Activated naive CD4-positive, alpha-beta T cell (primary cell): Measurements from ENCODE around the gene UMOD.

ENCODE experiments used
- DNase-seq, 4 experiments: peaks; one replicate each; lab custom pipeline; 2025; lab: John Stamatoyannopoulos, UW

Gene UMOD

DNA sequence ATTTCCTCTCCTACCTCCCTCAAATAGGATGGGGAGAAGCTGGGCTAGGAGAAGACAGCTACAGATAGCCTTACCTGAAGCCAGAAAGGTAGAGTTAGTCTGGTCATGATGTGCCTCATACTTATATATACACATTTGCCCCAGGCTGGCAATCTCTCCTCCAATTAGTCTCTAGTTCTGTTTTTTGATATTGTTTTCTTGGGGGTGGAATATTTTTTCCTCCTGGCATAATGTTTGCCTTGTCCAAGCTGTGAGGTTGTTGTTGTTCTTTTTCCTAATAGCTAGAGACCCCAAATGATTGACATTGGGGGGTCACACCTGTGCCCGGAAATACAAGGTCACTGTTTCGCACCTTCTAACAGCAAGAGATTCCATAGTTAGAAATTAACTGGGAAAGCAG lies at the start of gene UMOD:
UMOD (minus strand) TSS at position 101 of the 400 bp plus-strand sequence. CDS start 1,978 bp downstream, outside the sequence.
- DNase-seq, result no peak

DNA sequence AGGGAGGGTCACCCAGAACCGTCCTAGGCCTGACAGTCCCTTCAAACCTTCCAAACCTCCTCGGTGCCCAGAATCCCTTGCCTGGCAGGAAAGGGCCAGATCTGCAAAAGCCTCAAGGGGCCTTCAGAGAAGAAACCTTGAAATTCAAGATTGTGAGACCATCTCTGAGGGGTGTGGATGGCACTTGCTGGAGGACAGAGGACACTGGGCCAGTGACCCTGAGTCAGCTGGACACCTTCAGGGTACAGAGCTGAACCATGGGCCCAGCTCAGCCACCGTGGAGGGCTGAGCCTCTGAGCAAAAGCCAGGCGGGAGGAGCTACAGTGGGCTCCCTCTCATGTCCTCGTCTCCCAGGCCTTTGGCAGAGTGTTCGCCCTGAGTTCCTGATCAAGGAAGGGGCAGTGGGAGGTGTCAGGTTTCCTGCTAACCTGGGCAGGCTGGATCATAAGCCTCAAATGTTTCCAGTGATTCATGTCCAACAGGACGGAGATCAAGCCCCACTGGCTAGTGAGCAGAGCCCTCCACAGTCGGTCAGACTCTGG lies 49.0 kb upstream of the UMOD start:
- no peak for DNase-seq

DNA sequence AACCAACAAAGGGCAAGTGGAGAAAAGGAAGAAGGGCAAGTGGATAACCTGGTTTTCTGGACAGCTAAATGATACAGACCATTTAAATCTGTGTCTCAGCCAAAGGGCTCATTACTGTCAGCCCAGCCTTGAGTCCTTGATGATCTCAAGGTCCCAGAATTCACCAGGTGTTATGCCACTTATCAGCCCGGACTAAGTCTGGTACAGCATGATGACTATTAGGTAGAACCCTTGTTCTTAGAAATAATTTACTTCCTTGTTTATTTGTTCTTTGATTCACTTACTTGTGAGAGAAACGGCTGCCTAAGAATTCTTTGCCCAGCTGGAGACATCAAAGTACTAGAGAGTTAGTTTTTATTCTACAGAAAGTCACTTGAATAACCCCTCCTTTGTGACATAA lies 48.6 kb upstream of the UMOD start:
- DNase-seq, result no peak

DNA sequence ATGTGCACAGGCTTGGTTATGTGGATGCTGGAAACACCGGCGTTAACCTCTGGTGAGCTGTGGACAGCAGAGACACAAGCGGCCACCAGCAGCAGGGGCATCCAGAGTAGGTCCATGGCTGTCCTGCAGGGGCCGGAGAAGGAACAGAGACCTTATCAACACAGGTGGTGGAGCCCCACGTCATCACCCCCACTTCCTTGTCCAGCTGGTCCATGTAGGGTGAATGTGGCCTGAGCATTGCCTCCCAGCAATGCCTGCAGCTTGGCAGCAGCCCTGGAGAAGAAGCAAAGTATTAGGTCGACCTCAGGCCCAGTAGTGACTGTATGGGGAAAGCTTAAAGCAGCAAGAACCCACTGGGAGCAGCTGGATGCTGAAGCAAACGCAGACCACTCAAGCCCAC lies 46.7 kb upstream of the UMOD start:
- DNase-seq, result no peak

DNA sequence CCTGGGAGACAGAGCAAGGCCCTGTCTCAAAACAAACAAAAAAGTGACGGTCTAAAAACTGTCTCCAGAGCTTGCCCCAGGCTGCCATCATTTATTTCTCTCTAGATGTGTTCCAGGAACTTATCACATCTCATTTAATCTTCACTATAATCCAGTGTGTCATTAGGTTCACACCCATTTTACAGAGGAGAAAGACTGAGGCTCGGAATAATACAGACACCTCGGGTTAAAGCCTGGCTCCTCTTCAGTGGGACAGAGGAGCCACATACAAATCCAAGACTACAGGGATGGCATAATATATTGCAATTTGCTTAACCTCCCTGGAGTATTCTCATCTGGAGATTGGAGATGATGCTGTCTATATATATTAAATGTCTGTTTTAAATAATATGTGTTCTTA lies 46.1 kb upstream of the UMOD start:
- no peak for DNase-seq

DNA sequence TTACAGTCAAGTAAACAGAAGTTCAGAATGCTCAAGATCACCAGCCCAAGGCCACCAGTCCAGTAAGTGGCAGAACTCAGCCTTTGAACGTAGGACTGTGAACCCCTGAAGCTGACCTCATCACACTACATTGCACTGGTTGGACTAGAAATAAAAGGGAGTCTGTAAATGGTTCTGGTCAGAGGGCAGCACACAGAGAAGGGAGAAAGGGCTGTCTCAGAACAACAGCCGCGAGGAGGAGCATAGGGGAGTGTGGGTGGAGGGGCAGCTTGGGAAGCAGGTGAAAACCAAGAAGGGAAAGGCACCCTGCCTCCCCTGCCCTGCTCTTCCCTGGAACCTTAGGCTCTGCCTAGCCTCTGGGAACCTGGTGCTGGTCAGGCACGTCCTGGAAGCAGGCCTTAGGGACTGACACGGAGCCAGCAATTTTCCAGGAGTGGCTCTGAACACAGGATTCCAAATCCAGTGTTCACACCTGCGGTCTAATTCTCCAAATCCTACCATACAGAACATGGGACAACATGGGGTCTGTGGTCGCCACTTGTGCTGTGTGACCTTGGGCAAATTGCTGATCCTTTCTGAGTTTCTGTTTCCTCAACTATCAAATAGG lies 45.1 kb upstream of the UMOD start:
- no peak for DNase-seq

DNA sequence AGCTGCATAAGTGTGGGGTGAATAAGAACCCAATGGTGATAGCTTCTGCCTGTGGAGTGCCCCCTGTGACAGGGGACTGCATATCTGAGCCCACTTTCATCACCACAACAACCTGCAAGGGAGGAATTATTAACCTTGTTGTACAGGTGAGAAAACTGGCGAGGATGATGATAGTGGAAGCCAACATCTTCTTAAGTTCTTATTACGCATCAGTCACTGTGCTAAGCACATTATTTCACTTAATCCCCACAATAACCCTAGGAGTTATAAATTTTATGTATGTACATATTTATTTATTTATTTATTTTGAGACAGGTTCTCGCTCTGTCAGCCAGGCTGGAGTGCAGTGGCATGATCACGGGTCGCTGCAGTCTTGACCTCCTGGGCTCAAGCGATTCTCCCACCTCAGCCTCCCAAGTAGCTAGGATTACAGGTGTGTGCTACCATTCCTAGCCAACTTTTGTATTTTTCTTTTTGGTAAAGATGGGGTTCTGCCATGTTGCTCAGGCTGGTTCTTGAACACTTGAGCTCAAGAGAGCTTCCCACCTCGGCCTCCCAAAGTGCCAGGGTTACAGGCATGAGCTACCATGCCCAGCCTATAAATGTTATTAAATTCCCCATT lies 44.4 kb upstream of the UMOD start:
- DNase-seq, result no peak

DNA sequence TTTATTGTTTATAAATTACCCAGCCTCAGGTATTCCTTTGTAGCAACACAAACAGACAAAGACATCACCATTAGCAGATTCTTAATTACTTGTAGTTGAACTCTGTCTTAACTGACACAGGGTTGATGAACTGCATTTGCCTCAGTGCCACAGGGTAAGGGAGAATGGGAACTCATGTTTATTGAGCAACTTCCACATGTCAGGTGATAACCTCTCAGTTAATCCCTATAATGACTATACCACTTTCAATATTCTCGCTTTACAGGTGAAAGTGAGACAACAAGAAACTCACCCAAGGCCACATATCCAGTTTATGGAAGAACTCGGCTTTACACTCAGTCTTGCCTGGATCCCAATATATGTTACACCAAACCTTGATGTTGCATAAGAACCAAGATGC lies 43.4 kb upstream of the UMOD start:
- DNase-seq, result no peak

DNA sequence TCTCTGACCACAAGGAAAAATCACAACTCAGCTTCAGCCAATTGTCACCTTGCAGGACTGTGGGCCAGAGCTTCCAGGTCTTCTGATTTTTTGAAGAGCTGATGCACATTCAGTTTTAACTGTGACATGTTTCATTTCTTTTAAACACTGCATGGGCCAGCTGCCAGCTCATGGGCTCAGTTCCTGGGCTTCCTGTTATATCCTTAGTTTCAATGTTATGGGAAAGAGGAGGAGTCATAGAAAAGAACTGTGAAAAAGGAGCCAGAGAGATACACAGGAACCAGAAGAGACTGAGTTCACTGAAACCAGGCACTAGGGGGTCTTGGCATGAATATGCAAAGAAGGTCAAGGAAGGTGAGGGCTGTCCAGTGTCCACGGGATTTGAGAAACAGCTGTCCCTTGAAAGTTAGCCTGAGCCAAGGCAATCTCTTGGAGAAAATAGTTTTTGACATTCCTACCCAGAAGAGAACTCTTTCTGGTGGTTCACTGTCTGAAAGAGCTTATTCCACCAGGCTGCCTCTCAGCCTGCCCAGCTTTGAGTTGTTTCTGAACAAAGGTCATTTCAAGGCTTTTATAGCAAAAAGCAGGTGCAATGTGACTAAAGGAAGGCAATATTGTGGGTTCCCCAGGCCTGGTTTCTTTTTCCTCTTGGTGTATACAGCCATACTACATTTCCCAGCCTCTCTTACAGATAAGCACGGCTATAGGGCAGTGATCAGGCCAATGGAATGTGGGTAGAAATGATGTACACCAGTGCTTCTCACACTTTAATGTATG lies 41.5 kb upstream of the UMOD start:
- DNase-seq, result no peak

DNA sequence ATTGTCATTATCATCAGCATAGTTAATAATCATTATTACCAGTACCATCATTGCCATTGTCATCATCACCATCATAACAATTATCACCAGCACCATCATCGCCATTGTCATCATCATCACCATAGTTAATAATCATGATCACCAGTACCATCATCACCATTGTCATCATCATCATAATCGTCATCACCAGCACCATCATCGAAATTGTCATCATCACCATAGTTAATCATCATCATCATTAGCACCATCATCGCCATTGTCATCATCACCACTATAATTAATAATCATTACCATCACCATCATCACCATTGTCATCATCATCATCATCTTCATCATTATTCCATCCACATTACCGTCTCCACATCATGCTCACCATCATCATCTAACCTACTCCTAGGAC lies 38.5 kb upstream of the UMOD start:
- no peak for DNase-seq

DNA sequence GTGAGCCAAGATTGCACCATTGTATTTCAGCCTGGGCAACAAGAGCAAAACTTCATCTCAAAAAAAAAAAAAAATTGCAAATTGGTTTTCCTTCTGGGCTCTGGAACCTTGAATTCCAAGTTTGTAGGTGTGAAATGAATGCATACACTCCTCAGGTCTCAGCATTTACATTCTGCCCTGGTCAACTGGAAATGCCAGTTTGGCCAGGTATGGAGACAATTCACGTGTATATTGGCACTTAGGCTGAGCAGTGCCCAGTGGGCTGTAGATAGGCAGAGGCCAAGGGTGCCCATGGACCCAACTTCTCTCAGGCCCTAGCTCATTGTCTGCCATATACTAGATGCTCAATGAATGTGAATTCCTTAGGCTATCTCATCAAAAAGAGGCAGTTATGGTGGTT lies 36.3 kb upstream of the UMOD start:
- DNase-seq, result no peak

DNA sequence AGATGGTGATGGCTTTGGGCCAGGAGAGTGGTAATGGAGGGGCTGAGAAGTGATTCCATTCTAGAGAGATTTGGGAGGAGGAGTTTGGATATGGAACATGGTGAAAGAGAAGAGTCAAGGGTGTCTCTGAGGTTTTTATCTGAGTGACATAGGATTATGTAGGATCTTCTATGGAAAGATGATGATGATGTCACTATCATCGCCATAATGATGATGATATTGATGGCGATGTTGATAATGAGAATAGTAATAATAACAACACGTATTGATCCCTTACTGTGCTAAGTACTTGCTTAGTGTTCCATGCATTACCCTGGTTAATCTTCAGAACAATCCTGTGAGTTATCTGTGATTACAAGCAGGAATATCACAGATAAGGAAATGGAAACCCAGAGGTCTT lies 35.5 kb upstream of the UMOD start:
- no peak for DNase-seq

DNA sequence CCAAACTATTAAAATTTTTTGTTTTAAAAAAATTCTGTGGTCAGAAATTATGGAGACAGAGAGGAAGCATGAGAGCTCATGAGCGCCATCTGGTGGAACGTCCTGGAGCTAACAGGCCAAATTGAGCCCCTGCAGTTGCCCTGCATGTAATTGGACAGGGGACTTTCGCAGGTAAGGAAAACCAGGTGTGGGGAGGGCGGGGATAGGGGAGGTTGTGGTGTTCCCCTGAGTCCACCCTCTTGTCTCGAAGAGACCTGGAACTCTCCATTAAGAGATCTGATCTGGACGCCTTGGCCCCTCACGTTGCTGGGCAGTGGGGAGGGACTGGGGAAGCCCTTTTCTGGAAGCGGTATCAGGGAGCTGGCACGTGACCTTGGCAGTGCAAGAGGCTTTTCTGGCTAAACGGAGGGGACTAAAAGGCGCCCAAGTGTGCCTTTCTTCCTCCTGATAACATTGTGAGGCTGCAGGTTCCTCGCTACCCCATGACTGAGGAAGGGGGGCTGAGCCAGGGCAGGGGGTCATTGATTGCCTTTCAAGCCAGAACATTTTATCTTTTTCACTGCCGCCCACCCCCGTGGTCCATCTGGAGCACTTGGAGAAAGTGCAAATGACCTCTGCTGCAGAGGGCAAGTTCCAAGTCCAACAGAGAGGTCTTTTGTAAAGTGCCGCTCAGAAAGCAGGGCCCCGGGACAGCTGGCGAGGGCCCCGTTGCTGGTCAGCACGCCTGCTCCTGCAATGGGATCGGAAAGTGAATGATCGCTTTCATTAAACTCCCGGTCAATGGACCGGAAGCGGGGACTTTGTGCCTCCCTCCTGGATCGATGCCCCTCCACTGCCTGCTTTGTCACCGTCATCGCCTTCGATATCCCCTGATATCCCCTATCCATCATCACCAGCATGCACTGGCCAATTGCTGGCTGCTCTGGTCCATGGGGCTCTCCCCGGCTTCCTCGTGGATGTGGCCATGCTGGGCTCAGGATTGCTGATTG lies 33.6 kb upstream of the UMOD start:
- peak; percentile 2 to 34 (median 20) for DNase-seq

DNA sequence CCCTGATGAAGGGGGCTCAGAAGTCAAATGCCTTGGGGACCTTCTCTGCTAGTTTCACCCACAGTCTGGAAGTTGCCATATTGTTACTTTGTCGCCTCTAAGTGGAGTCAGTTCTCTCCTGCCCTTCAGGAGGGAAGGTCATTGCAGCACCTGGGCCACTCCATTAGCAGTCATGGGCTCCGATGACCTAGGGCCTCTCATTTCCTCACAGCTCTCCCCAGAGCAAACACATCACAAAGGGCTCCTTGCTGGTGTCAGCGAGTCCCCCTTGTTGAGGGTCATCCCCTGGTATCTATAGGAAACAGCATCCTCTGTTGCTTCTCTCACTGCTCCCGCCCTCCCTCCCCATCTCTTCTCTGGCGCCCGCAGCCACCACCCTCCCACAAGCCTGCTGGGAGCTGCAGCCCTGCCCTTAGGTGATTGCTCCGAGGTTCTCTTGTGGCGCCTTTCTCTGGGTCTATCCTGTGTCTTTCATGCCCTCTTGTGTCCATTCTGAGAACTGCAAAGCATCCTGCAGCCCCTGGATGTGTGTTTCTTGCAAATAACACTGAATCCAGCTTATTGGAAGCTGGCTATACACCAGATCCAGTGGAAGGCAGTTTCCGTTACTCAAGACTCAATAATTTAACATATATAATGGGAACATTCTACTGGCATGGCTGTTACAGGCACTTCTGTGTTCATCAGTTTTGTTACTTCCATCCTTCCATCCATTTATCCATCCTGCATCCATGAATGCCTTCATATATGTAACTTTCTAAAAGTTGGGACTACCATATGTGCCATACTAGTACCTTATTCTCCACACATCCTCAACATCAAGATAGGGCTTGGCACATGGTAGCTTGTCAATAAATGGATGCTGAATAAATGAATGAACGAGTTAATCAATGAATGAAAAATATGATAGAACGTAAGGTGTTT lies 30.9 kb upstream of the UMOD start:
- peak in 2 of 4 experiments; percentile 3 to 4 for DNase-seq

DNA sequence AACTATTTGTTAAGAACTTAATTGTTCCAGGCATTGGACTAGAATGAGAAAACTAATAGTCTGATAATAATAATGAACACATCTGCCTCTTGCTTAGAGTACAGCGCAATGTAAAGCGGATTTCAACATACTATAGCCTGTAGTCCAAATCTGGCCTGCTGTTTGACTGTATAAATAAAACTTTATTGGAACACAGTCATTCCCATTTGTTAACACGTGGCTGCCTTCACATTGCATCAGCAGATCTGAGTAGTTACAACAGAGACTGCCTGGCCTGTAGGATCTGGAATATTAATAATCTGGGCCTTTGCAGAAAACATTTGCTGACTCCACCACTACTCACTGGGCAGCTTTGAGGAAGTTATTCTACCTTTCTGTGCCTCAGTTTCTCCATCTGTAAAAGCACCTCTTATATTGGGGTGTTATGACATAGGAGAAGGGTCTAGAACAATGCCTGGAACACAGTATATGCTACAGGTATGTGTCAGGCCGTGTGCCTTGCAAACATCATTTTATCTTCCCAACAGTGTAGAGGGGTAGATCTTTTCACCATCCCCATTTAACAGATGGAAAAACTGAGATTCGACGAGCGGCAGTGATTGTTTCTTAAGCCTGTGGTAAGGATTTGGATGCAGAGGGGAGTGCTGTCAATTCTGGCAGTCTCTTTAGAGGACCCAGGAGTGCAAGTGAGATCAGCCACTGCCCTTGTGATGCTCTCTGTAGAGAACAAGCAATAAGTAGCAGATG lies 29.9 kb upstream of the UMOD start:
- no peak for DNase-seq

DNA sequence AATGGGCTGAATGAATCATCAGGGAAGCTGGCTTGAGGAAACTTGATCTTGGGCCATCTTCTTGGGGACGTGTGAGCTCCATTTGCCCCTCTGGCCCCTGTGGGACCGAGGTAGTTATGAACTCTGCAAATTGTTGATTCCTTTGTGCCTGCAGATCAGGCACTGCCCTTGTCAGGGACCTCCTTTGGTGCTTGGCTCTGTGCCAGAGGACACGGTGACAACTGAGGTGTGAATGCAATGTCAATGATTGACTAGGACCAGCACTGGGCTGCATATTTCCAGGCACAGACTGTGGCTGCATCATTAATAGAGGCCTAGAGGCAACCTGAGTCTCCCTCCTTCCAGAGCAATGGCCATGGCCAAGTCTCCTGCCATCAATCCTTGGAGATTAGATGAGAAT lies 28.3 kb upstream of the UMOD start:
- DNase-seq, result no peak

DNA sequence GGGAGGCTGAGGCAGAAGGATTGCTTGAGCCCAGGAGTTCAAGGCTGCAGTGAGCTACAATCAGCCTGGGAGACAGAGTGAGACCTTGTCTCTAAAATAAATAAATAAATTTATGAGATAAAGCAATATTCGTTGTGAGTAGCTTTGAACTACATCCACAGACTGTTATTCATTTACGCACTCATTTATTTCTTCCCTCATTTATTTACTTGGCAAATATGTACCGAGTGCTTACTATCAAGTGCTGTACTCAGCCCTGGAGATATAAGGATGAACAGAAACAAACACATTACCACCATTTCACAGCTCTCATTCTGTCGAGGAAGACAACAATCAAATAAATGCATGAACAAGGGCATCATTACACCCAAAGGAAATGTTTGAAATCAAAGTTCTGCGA lies 24.7 kb upstream of the UMOD start:
- no peak for DNase-seq

DNA sequence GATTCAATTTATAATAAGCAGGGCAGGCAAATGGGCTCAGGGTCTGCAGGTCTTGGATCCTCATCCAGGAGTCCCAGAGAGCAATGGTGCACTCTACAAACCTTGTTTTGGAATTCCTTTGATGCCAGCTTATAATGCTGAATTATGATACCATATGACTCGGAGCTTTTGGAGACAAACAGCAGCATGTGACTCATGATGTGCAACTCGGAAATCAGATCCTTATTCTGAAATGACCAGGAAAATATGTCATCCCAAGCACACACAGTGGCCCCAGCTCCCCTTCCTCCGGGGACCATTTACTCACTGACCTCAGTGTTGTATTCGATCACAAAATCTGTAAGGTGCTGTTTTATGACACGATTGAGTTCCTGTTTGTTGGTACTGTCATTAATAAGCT lies 20.2 kb upstream of the UMOD start:
- no peak for DNase-seq

DNA sequence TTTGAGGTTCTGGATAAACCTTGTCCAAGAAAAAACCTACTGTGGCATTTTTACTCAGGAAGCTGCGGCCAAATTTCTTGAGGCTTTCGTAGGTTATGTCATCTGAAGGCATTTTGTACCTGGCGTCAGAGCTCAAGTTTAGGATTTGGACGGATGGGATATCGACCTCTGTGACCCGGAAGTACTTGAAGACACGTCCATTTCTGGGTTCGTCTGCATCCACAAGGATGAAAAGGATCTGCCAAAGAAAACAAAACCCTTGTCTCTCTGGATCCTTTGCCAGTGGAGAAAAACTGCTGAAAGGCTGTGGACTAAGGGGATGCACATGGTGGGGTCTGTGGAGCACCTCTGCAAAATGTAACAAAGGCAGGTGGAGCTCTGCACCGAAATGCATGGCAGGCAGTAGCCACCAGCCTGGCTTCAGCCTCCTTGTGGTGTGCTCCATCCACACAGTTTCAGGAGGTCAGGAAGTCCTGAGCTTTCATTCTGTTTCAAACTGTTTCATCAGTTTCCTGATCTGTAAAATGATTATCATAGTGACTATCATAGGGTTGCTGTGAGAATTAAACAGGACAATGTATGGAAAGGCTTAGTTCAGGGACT lies 17.0 kb upstream of the UMOD start:
- DNase-seq, result no peak

DNA sequence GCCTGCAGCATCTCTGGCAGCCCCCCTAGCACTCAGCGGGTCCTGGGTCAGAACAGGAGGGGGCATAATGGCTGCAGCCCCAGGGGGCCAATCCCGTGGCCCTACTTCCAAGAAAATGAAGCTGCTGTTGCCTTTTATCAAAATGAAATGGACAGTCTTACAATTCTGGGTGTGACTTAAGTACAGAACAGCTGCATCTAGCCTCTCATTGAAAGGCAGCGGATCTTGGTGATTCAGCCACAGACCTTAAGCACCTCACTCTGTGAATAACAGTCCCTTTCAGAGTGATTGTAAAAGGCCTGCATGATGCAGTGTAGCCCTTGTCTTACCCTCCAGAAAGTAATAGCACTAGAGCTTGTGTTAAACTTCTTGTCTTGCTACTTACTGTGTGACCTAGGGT lies 11.5 kb upstream of the UMOD start:
- no peak for DNase-seq
